ENCODE data around the gene NPAS3.
"Not testable (repeated sequence)": the region's sequence is repeated elsewhere in the genome, so short reads cannot be mapped to it uniquely, and the experiment has no call there.

NPAS3 gene

DNA sequence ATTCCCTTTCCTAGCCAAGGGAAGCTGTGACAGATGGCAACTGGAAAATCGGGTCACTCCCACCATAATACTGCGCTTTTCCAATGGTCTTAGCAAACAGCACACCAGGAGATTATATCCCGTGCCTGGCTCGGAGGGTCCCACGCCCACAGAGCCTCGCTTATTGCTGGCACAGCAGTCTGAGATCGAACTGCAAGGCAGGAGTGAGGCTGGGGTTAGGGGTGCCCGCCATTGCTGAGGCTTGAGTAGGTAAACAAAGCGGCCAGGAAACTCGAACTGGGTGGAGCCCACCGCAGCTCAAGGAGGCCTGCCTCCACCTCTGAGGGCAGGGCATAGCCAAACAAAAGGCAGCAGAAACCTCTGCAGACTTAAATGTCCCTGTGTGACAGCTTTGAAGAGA lies 149.6 kb downstream of the NPAS3 start:
- not testable (repeated sequence) for DNase-seq

- no peak for DNase-seq
Measured at GRCh38 chr14:33098016-33098415, 159.3 kb downstream of the NPAS3 start.

GRCh38 chr14:33103489-33103888 lies 164.8 kb downstream of the NPAS3 start:
- no peak for DNase-seq

DNA sequence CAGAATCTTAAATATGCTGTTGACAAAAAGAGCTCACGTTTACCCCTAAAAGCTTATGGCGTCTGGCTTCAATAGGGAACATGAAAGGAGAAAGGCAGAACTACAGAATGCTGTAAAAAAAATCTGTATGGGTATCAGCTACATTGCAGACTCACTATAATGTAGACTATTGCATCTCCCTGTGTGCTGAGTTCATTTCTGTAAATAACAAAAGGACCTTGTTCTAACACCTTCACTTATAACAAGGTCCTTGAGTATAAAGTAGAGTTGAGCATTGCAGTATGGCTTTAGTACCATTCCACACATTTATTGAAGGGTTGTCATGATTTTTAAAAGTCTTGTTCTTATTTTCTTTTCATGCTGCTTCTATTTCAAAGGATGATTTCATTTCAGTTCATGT lies 165.3 kb downstream of the NPAS3 start:
- no peak for DNase-seq

- no peak for DNase-seq
Measured at GRCh38 chr14:33110737-33111443, 172.2 kb downstream of the NPAS3 start.

DNA sequence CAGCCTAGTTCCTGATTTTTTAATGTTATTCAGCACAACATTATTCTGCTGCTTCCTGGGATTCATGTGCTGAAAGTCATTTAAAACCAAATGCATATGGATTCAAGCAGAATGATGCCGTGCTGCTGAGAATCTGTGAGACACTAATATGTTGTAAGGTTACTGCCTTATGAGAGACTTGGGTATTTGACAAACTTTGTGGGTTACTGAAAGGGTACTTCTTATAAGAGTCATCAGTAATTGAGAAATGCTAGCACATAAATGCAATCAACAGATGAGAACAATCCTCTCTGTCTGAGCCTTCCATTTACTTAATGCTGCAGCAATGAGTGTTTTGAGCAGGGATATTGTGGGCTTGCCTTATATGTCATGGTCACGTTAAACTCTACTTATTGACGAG lies 175.7 kb downstream of the NPAS3 start:
- DNase-seq, result no peak

GRCh38 chr14:33118668-33119067 lies 180.0 kb downstream of the NPAS3 start:
- DNase-seq, result no peak

GRCh38 chr14:33120341-33120740 lies 181.7 kb downstream of the NPAS3 start:
- no peak for DNase-seq

DNA sequence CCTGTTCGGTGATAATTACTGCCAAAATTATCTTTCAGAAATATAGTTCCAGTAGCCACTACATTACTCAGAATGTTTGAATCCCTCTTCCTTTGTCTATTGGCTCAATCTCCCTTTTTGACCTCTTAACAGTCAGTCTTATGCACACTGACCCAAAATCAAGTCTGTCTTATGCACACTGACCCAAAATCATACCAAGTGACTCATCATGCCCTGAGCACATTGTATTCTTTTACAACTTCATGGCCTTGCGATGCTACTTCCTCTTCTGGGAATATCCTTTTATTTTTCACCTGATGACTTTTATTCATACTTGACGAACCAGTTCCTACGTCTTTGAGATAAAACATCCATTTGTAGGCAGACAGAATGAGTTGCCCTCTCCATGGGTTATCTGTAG lies 182.3 kb downstream of the NPAS3 start:
- no peak for DNase-seq

DNA sequence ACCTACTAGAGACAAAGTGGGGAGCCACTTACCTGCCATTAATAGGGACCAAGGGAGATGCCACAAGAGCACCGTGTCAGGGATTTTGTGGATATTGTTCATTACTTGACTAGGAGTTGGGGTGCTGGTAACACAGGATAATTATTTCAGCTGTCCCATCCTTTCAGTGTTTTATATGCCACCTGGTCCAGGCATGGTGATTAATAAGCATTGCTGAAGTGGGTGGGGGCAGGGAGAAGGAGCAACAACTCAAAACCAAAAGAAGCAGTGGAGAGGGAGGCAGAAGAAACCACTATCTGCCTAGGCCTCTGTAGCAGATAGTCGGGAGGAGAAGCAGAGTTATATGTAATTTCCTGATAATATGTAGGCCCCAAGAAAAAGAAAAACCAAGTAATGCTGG lies 184.6 kb downstream of the NPAS3 start:
- no peak for DNase-seq

DNA sequence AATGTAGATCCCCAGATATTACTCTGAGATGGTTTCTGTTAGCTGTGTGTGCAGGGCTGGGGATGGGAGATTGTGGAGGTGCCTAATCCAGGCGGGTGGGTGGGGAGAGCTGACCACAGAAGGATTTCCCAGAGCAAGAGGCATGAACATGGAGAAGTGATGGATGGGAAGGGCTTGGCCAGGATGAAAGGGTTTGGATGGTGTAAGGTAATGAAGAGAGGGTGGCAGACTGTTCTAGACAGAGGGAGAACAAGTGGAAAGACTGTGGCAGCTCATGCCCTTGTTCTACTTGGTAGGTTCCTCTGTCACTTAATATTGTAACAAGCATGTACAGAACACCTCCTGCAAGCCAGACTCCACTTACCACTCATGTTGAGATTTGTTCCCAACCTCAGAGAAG lies 187.8 kb downstream of the NPAS3 start:
- DNase-seq, result no peak

DNA sequence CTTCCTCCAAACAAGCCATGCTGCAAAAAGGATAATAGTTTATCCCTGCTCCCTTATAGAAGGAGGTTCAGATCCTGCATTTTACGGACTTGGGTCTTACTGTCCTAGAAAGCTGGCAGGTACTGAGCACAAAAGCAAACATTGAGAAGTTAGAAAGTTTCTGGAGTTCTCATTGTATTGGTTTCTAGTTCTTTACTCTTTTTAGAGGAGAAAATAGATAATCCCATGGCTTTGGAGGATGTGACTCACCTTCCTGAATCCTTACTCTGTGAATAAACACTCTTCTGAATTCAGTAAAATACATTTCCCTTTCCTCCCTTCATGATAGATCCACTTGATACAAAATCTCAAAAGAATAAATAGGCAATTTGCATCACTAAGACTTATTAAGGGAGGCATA lies 188.9 kb downstream of the NPAS3 start:
- no peak for DNase-seq

DNA sequence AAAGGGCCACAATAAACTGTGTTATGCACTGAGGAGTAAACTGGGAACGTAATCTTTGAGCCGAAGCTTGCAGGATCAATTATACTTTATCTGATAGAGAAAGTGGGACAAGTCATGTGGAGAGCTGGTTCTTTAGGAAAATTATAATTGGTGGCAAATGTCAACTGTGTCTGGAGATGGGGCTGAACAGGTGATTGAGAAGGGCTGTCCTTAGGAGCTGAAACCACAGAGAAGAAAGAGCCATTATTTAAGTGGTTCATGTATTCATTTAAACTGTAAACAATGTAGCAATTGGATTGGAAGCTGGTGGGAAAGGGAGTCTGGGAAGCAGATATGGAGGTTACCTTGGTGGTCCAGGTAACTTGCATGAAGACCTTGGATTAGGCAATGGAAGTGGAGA lies 193.1 kb downstream of the NPAS3 start:
- DNase-seq, result no peak

GRCh38 chr14:33134162-33134561 lies 195.5 kb downstream of the NPAS3 start:
- no peak for DNase-seq

DNA sequence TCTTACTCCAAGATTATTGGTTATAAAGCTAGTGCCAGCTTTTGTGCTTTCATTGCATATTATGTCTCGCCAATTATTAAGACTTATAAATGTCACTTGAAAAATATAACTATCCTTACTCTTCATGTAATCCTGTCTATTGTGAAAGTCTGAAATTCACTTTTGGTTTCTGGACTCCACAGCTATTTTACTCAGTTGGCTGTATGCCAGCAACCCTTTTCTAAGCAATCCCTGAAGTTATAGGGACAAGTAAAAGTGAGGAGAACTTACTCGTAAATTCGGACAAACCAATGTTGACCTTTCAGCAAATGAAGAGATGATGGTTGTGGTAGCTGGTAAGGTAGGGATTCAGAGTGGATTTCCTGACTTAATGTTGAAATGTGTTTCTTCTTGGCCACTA lies 196.3 kb downstream of the NPAS3 start:
- no peak for DNase-seq

GRCh38 chr14:33150666-33151428 lies 212.2 kb downstream of the NPAS3 start:
- DNase-seq, result no peak

- DNase-seq, result no peak
Measured at GRCh38 chr14:33163109-33163508, 224.4 kb downstream of the NPAS3 start.

DNA sequence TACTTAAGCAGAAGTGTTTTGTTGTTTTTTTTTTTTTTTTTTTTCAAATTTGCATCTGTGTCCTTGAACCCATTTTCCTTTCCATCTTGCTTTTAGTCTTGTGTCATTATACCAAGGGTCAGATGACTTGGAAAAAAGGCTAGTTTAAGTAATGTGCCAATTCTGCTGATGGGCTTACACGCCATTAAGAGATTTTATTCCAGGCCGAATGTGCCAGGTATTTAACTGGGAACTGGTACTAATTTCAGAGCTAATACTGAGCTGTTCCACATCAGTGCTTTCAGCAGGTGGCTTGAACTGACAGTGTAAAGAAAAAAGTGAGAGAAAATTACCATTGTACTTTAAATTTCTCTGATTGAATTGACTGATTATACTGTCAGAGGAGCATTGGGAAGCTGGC lies 224.9 kb downstream of the NPAS3 start:
- DNase-seq, result no peak

DNA sequence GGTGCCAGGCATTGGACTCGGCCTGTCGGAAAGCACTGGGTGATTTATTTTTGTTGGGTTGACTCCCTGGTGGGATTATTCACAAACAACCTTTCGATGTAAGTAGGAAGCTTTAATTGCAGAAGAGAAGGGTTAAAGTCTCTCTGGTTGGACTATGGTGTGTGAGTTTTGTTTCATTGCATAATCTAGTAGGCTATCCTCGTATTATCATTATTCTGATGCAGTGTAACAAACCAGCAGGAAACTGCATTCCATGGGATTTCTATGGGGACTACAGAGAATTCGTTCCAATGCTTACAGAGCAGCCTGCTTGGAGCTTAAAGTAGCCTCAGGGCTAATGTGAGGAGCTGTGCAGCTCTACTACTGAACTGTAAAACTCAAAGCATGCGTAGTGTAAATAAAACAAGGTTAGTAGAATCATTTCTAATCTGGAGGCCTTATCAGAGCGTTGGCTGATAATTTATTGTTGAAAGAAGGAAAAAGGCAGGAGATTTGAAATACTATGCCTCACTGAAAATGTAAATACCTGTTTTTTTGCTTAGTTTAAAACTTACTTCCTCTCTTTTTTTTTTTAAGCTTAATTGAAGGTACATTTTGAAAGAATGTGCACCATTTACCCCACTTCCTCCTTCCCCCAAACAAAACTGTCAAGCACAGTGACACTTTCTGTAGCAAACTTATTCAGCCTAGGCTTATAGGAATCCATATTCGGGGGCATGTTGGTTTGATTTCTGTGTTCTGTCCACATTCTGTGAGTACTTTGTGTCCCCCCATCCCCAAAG lies 226.7 kb downstream of the NPAS3 start:
- DNase-seq, result no peak

DNA sequence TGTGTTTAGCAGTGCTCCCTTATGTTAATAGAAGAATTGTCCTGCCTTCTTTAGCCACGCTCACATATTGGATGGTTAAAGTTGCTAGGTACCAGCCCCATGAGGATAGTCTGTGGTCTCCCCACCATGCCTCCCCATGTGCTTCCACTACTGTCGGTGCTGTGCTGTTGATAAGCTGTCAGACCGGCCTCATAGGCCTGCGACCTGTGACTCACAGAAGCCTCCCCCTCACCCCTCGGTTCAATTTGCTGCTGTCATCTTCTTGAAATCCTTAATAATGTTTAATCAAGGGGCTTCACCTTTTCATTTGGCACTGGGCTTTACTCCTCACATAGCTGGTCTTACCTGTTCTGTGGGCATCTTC lies 227.2 kb downstream of the NPAS3 start:
- DNase-seq, result no peak

DNA sequence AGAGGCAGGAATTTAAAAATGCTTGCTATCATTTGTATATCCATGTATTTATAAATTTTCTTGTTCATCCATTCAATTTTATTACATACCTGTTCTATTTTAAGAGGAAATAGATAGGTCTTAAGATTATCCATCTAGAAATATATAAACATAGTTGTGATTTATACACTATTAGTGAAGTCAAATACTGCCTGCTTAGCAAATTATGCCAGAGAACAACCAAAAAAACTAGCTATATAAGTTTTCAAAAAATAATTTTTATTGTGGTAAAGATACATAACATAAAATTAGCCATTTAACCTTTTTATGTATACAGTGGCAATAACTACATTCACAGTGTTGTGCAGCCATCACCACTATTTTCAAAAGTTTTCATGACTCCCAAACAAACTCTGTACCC lies 237.3 kb downstream of the NPAS3 start:
- no peak for DNase-seq

DNA sequence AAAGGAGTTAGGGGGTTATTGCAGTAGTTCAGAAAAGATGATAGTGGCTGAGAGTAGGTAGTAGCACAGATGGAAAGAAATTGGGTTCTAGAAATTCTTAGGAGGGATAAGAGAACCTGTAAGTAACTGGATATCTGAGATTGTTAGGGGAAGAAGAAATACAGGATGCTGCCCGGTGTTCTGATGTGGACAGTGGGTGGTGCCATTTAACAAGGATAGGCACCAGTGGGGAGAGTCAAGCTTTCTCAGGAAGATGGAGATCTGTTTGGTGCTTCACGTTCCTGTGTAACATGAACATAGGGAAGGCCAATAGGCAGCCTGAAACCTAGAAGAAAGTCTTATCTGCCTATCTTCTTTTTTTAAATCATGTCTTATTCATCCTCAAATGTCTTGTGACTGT lies 245.9 kb downstream of the NPAS3 start:
- DNase-seq, result no peak

DNA sequence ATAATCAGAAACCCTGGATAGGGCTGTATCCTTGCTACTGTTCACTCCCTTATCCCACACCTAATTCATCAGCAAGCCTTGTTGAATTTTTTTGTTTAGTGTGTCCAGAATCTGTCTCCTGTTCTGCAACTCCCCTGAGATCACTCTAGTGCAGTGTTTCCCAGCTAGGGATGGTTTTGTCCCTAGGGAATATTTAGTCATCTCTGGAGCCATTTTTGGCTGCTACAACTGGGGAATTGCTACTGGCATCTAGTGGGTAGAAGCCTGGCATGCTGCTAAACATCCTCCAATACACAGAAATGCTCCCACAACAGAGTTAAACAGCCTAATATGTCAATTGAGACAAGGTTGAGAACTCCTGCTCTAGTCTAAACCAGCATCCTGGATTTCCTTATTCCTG lies 248.0 kb downstream of the NPAS3 start:
- DNase-seq, result no peak

GRCh38 chr14:33188880-33189279 lies 250.2 kb downstream of the NPAS3 start:
- DNase-seq, result no peak
